Prostate gland (tissue), 2 donors: Measurements from ENCODE around the gene IL10RB.

ENCODE experiments used
- POLR2A ChIP-seq: fragments of 450-650 bp; IDR thresholded peaks from one replicate; pipeline ENCODE4 v1.6.1; 2016; ENCODE audit warnings: antibody characterized with exemption, mild to moderate bottlenecking
- POLR2AphosphoS5 ChIP-seq: sonication (generic); formaldehyde crosslinking; IDR thresholded peaks from one replicate; pipeline ENCODE4 v1.6.1; 2017; ENCODE audit warnings: antibody characterized with exemption
- TF ChIP-seq, protein P1 (sequence below), 4 experiments: fragments of 200-600 bp in 2 of 4; fragments of 450-650 bp in 2 of 4; sonication (generic) in 2 of 4; IDR thresholded peaks; 1 replicate in 3 of 4; 2 replicates in 1 of 4; pipeline ENCODE4 v1.5.1; 2016 to 2019; ENCODE audit warnings: antibody characterized with exemption in 4 of 4, mild to moderate bottlenecking in 2 of 4, moderate library complexity in 2 of 4

DNA sequence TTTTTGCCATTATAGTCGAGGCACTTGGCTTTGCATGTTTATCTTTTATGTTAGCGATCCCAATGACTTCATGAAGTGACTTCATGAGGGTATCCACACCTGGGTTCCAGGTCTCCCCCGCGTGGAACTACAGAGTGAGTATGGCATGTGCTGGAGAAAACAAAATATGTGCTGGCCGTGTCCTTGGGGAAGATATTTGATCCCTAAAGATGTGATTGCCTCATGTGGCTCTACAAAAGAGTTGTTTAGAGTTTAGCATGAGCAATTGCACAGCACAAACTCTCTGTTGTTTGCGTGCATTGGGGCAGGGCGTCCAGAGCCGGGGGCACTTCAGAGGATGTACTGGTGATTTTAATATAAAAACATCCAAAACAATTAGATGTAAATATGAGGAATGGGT is 4.8 kb downstream of the IL10RB start:
- TF ChIP-seq, protein P1, sequence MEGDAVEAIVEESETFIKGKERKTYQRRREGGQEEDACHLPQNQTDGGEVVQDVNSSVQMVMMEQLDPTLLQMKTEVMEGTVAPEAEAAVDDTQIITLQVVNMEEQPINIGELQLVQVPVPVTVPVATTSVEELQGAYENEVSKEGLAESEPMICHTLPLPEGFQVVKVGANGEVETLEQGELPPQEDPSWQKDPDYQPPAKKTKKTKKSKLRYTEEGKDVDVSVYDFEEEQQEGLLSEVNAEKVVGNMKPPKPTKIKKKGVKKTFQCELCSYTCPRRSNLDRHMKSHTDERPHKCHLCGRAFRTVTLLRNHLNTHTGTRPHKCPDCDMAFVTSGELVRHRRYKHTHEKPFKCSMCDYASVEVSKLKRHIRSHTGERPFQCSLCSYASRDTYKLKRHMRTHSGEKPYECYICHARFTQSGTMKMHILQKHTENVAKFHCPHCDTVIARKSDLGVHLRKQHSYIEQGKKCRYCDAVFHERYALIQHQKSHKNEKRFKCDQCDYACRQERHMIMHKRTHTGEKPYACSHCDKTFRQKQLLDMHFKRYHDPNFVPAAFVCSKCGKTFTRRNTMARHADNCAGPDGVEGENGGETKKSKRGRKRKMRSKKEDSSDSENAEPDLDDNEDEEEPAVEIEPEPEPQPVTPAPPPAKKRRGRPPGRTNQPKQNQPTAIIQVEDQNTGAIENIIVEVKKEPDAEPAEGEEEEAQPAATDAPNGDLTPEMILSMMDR (IDR thresholded peaks at IDR 0.05) = no peak
- no peak for TF ChIP-seq POLR2AphosphoS5
- TF ChIP-seq POLR2A = no peak
